OCI-LY3 (cell line): Measurements from ENCODE around the gene XRN1.

ENCODE experiments used
- EZH2phosphoT487 ChIP-seq: fragments of 200-600 bp; shearing (Covaris generic); IDR thresholded peaks from 2 replicates; pipeline ENCODE4 v1.6.1; 2018; ENCODE audit warnings: antibody characterized with exemption, mixed run types, low read depth
- TF ChIP-seq, protein P1 (sequence below): fragments of 200-600, 300-600 bp; sonication (generic); IDR thresholded peaks from 2 replicates; pipeline ENCODE4 v1.5.1; 2014; ENCODE audit warnings: antibody characterized with exemption, low read length, low read depth

DNA sequence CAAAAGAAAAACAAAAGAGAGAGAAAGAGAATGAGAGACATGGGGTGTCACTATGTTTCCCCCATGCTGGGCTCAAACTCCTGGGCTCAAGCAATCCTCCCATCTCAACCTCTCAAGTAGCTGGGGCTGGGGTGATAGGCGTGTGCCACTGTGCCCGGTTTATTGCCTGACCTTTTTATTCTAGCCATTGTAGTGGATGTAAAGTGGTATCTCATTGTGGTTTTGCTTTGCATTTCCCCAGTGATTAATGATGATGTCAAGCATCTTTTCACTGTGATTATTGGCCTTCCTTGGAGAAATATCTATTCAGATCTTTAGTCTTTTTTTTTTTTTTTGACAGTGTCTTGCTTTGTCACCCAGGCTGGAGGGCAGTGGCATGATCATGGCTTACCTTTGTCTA lies 184.7 kb downstream of the XRN1 start:
- TF ChIP-seq, protein P1, sequence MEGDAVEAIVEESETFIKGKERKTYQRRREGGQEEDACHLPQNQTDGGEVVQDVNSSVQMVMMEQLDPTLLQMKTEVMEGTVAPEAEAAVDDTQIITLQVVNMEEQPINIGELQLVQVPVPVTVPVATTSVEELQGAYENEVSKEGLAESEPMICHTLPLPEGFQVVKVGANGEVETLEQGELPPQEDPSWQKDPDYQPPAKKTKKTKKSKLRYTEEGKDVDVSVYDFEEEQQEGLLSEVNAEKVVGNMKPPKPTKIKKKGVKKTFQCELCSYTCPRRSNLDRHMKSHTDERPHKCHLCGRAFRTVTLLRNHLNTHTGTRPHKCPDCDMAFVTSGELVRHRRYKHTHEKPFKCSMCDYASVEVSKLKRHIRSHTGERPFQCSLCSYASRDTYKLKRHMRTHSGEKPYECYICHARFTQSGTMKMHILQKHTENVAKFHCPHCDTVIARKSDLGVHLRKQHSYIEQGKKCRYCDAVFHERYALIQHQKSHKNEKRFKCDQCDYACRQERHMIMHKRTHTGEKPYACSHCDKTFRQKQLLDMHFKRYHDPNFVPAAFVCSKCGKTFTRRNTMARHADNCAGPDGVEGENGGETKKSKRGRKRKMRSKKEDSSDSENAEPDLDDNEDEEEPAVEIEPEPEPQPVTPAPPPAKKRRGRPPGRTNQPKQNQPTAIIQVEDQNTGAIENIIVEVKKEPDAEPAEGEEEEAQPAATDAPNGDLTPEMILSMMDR, result no peak
- no peak for TF ChIP-seq EZH2phosphoT487
